Hepatocyte (in vitro differentiated cells): Measurements from ENCODE around the gene ZMYND10. TPM values are rescaled to one million over a fixed set of nuclear protein-coding genes. Genes with fewer than 3 reads are reported as not detected.
"Not testable (repeated sequence)": the region's sequence is repeated elsewhere in the genome, so short reads cannot be mapped to it uniquely, and the experiment has no call there.

Experiments
- DNase-seq: peaks from one replicate; pipeline ENCODE4 v3.0.0-alpha.2; 2016; ENCODE audit warnings: low spot score
- H2AFZ ChIP-seq: fragments of 200-600 bp; sonication (generic); 2 replicates; pipeline ENCODE4 v1.6.0; 2016; ENCODE audit warnings: antibody characterized with exemption, mild to moderate bottlenecking
- H3K27ac ChIP-seq: fragments of 200-600 bp; sonication (generic); 2 replicates; pipeline ENCODE4 v1.5.1; 2016; ENCODE audit warnings: mild to moderate bottlenecking
- H3K27me3 ChIP-seq: fragments of 200-600 bp; sonication (generic); 2 replicates; pipeline ENCODE4 v1.6.1; 2016
- H3K36me3 ChIP-seq: fragments of 200-600 bp; sonication (generic); replicated peaks from 2 replicates; pipeline ENCODE4 v1.5.1; 2016; ENCODE audit warnings: low read depth; ENCODE audit not compliant: insufficient read depth
- H3K4me1 ChIP-seq: fragments of 200-600 bp; sonication (generic); 2 replicates; pipeline ENCODE4 v1.5.1; 2016; ENCODE audit warnings: mild to moderate bottlenecking, moderate library complexity; ENCODE audit not compliant: insufficient read depth
- H3K4me2 ChIP-seq: fragments of 200-600 bp; sonication (generic); 2 replicates; pipeline ENCODE4 v1.6.0; 2016
- H3K4me3 ChIP-seq: fragments of 200-600 bp; sonication (generic); 2 replicates; pipeline ENCODE4 v1.5.1; 2016; ENCODE audit warnings: mild to moderate bottlenecking
- H3K79me2 ChIP-seq: fragments of 200-600 bp; sonication (generic); 2 replicates; pipeline ENCODE4 v1.6.0; 2017; ENCODE audit warnings: mild to moderate bottlenecking
- H3K9me2 ChIP-seq: fragments of 200-600 bp; sonication (generic); replicated peaks from 2 replicates; pipeline ENCODE4 v1.6.0; 2017; ENCODE audit warnings: mild to moderate bottlenecking; ENCODE audit not compliant: insufficient read depth
- H3K9me3 ChIP-seq: fragments of 200-600 bp; sonication (generic); 2 replicates; pipeline ENCODE4 v1.5.1; 2016; ENCODE audit warnings: low read depth, mild to moderate bottlenecking
- H4K20me1 ChIP-seq: fragments of 200-600 bp; sonication (generic); 2 replicates; pipeline ENCODE4 v1.6.0; 2016; ENCODE audit warnings: mild to moderate bottlenecking; ENCODE audit not compliant: insufficient read depth, poor library complexity, severe bottlenecking
- CTCF ChIP-seq: fragments of 200-600 bp; sonication (generic); IDR thresholded peaks from 2 replicates; pipeline ENCODE4 v1.5.1; 2016; ENCODE audit warnings: antibody characterized with exemption, mild to moderate bottlenecking; ENCODE audit not compliant: poor library complexity
- EZH2 ChIP-seq: fragments of 200-600 bp; sonication (generic); IDR thresholded peaks from 2 replicates; pipeline ENCODE4 v1.6.1; 2016; ENCODE audit warnings: antibody characterized with exemption, mild to moderate bottlenecking, borderline replicate concordance
- EZH2phosphoT487 ChIP-seq: fragments of 200-600 bp; sonication (generic); IDR thresholded peaks from one replicate; pipeline ENCODE4 v1.6.1; 2018; ENCODE audit warnings: antibody characterized with exemption, mild to moderate bottlenecking, low read depth, moderate library complexity; ENCODE audit not compliant: unreplicated experiment, severe bottlenecking
- WGBS: methylation state at CpG from one replicate; pipeline ENCODE4 v1.1.6; 2016; ENCODE audit warnings: low lambda C conversion rate; ENCODE audit errors: missing lambda C conversion rate; 5-methylcytosine and 5-hydroxymethylcytosine counted together
- polyA plus RNA-seq: library from polyadenylated mRNA; unstranded; fragments of >200 nt; fragmentation: Nextera tagmentation; extraction: Ambion mirVana; gene quantifications from 2 replicates; pipeline ENCODE4 v1.2.1, GENCODE V29; 2016
- total RNA-seq: library from RNA; depleted of rRNA; stranded (reverse); fragments of >200 nt; gene quantifications from 2 replicates; pipeline ENCODE4 v1.2.3, GENCODE V29; 2014

The ZMYND10 gene
- total and polyA plus RNA-seq, 2 experiments from 2014 or later, result 0.20 to 0.77 TPM

- H3K36me3 ChIP-seq, result no peaks in the 10 kb centered on the region
These were observed 28.8 kb downstream of the ZMYND10 start for GRCh38 chr3:50316657-50317242.

GRCh38 chr3:50314816-50315215, 30.7 kb downstream of the ZMYND10 start:
- WGBS, result 96% methylated on average over 4 of the region's 4 CpGs
- Histone ChIP-seq H3K27me3 (no peaks in the 10 kb centered on the region), H3K4me1 (peaks cover 30% of the 10 kb centered on the region), H3K36me3 (no peaks in the 10 kb centered on the region), H3K9me2 (no peaks in the 10 kb centered on the region), H3K79me2 (peaks cover 28% of the 10 kb centered on the region), H2AFZ (no peak overlapping the region), H3K9me3 (no peaks in the 10 kb centered on the region), H3K27ac (no peak overlapping the region), H3K4me2 (no peak overlapping the region), H4K20me1 (peaks cover 3% of the 10 kb centered on the region), H3K4me3 (no peak overlapping the region)
- DNase-seq, result no peak
- TF ChIP-seq EZH2 (no peak), EZH2phosphoT487 (no peak), CTCF (no peak)

More at GRCh38 chr3:50316657-50317242, 28.8 kb downstream of the ZMYND10 start:
- H3K4me1 ChIP-seq, result peaks cover 37% of the 10 kb centered on the region
- peak; percentile 91 for DNase-seq
- H3K4me2 ChIP-seq, result peak overlapping the region; percentile 61
- H3K9me3 ChIP-seq, result no peaks in the 10 kb centered on the region
- no peak for TF ChIP-seq EZH2phosphoT487
- no peak overlapping the region for H3K4me3 ChIP-seq
- no peaks in the 10 kb centered on the region for H3K27me3 ChIP-seq
- H3K9me2 ChIP-seq, result no peaks in the 10 kb centered on the region
- WGBS, result 47% methylated on average over 9 of the region's 9 CpGs
- no peak overlapping the region for H2AFZ ChIP-seq
- peaks cover 3% of the 10 kb centered on the region for H4K20me1 ChIP-seq
- H3K79me2 ChIP-seq, result peaks cover 38% of the 10 kb centered on the region
- H3K27ac ChIP-seq, result peak overlapping the region; percentile 91

GRCh38 chr3:50314342-50314741, 31.2 kb downstream of the ZMYND10 start:
- no peak overlapping the region for H3K27ac ChIP-seq
- H3K27me3 ChIP-seq, result no peaks in the 10 kb centered on the region
- WGBS, result 90% methylated on average over 3 of the region's 3 CpGs
- no peaks in the 10 kb centered on the region for H3K9me2 ChIP-seq
- no peak for DNase-seq
- H3K4me2 ChIP-seq, result no peak overlapping the region
- TF ChIP-seq EZH2 (no peak), CTCF (no peak)
- peaks cover 3% of the 10 kb centered on the region for H4K20me1 ChIP-seq
- H3K4me1 ChIP-seq, result peaks cover 26% of the 10 kb centered on the region
- peaks cover 23% of the 10 kb centered on the region for H3K79me2 ChIP-seq
- H3K9me3 ChIP-seq, result no peaks in the 10 kb centered on the region
- H3K36me3 ChIP-seq, result no peaks in the 10 kb centered on the region
- H2AFZ ChIP-seq, result no peak overlapping the region
- no peak overlapping the region for H3K4me3 ChIP-seq

GRCh38 chr3:50312041-50312440, 33.5 kb downstream of the ZMYND10 start:
- H3K4me1 ChIP-seq, H3K27me3 ChIP-seq, H3K4me3 ChIP-seq, H3K4me2 ChIP-seq, H3K79me2 ChIP-seq, H3K9me3 ChIP-seq, H3K36me3 ChIP-seq, DNase-seq, H3K27ac ChIP-seq, H4K20me1 ChIP-seq, H2AFZ ChIP-seq, H3K9me2 ChIP-seq: not testable (repeated sequence)
- WGBS, result 96% methylated on average over 15 of the region's 32 CpGs
